Fibroblast of mammary gland (primary cell): ENCODE data around the gene ELF2.

ENCODE experiments used
- DNase-seq: peaks from one replicate; pipeline ENCODE4 v3.0.0-alpha.2; 2010; ENCODE audit warnings: low read depth
- H3K4me3 ChIP-seq: 2 replicates; pipeline ENCODE4 v1.5.1; 2011; ENCODE audit warnings: low read depth, mild to moderate bottlenecking, low read length, moderate library complexity; ENCODE audit not compliant: control insufficient read depth
- CTCF ChIP-seq: conservative IDR thresholded peaks from 2 replicates; pipeline ENCODE4 v1.5.1; 2011; ENCODE audit warnings: low read depth, low read length, inconsistent platforms; ENCODE audit not compliant: control insufficient read depth, insufficient read depth

Gene ELF2

GRCh38 chr4:139212900-139213299 is 35.9 kb upstream of the ELF2 start:
- no peak for TF ChIP-seq CTCF
- H3K4me3 ChIP-seq, result no peak overlapping the region
- no peak for DNase-seq

- TF ChIP-seq CTCF, result no peak
- no peak for DNase-seq
- no peak overlapping the region for H3K4me3 ChIP-seq
Measured at GRCh38 chr4:139210486-139210885, 33.5 kb upstream of the ELF2 start.

GRCh38 chr4:139209470-139210063 is 32.5 kb upstream of the ELF2 start:
- H3K4me3 ChIP-seq, result no peak overlapping the region
- TF ChIP-seq CTCF, result no peak
- DNase-seq, result no peak

- H3K4me3 ChIP-seq, result no peak overlapping the region
- TF ChIP-seq CTCF, result no peak
- peak; percentile 98 for DNase-seq
Measured at GRCh38 chr4:139208404-139208945, 31.5 kb upstream of the ELF2 start.

- no peak for DNase-seq
- TF ChIP-seq CTCF, result no peak
- no peak overlapping the region for H3K4me3 ChIP-seq
Measured at GRCh38 chr4:139207873-139208403, 30.9 kb upstream of the ELF2 start.

GRCh38 chr4:139207247-139207646 is 30.2 kb upstream of the ELF2 start:
- no peak overlapping the region for H3K4me3 ChIP-seq
- DNase-seq, result no peak
- no peak for TF ChIP-seq CTCF
